NCI-H345 (cell line): ENCODE results near the gene AUTS2.
"Not testable (repeated sequence)": the region's sequence is repeated elsewhere in the genome, so short reads cannot be mapped to it uniquely, and the experiment has no call there.

ENCODE experiments used
- DNase-seq: peaks from one replicate; lab custom pipeline; 2025; lab: John Stamatoyannopoulos, UW

Gene AUTS2

DNA sequence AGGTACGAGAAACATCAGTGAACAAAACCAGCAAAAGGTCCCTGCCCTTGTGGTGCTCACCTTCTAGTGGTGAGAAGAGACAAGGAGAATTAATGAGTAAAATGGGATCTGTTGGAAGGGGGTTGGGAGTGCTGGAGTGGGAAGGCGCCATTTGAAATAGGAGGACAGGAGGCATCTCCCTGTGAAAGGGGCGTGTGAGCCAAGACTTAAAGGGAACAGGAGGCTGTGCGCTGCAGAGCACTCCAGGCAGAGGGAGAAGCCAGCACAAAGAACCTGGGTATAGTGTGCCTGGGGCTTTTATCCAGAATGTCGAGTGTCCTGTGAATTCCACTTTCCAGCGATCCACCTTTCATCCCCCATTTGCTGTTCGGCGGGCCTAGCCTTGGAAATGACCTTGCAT lies 1035.8 kb downstream of the AUTS2 start:
- no peak for DNase-seq

DNA sequence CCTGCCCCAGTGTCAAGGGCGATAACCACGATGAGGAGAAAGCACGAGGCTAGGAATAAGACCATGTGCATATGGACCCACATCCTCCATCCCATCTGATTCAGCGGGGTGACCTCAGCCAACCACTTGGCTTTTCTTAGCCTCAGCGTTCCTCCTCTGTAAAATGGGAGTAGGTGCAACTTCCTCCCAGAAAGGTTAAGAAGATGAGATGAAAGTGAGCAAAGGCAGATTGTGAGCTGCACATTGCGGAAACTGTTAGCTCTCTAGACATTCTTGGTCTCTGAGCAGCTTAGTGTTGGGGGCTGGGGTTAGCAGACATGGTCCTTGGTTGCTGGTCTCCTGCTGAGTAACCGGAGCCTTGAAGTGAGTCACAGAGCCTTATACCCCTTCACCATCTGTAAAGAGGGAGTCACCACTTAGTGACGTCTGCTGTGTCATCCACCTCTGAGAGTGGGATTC lies 1036.4 kb downstream of the AUTS2 start:
- DNase-seq, result no peak

DNA sequence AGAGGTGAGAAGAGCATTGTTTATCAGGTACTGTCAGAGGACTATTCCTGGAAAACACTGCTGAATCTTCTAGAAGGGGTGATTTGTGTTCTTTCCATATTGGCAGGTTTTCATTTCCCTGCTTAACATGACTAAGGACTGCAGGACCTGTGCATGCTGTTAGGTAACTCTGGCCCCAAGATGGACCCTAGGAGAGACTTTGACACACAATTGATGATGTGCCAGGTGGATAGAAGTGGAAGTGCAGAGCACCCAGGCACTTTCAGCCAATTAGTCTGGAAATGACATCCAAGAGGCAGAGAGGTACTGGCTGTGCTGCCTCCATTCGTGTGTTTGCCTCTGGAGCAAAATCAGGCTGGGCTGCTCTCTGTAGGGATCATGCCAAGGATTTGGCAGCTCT lies 1037.4 kb downstream of the AUTS2 start:
- DNase-seq, result no peak

DNA sequence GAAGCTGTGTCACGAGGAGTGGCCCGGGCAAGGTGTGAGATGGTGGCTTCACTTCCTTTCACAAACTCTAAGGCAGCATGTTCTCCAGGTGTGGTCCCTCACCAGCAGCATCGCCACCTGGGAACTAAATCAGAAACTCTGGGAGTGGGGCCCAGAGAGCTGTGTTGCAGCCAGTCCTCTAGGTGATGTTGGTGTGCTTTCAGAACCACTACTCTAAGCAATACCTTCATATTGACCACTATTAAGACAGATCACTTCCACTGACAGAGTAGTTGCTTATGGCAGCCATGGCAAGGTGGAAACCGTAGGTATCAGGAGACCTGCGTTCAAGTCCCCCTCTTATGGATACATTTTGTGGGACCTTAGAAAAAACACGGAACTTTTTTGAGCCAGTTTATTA lies 1037.9 kb downstream of the AUTS2 start:
- DNase-seq, result no peak

DNA sequence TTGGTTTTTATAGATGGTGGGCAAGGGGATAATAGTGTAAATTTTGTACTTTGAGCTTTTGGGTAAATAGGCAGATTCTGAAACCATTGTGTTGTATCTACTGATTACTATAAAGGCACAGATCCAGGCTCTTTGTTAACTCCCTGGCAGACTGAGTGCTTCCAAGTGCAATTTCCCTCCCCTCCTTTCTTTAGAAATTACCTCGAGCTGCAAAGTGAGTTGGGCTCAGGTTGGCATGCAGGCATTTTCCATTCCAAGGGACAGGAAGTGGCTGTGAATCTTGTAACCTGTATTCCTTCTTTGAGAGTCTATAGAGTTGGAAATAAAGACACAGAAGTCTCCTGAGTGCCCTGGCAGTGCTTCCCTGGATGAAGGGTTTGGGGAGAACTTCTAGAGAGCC lies 1039.5 kb downstream of the AUTS2 start:
- DNase-seq, result no peak

DNA sequence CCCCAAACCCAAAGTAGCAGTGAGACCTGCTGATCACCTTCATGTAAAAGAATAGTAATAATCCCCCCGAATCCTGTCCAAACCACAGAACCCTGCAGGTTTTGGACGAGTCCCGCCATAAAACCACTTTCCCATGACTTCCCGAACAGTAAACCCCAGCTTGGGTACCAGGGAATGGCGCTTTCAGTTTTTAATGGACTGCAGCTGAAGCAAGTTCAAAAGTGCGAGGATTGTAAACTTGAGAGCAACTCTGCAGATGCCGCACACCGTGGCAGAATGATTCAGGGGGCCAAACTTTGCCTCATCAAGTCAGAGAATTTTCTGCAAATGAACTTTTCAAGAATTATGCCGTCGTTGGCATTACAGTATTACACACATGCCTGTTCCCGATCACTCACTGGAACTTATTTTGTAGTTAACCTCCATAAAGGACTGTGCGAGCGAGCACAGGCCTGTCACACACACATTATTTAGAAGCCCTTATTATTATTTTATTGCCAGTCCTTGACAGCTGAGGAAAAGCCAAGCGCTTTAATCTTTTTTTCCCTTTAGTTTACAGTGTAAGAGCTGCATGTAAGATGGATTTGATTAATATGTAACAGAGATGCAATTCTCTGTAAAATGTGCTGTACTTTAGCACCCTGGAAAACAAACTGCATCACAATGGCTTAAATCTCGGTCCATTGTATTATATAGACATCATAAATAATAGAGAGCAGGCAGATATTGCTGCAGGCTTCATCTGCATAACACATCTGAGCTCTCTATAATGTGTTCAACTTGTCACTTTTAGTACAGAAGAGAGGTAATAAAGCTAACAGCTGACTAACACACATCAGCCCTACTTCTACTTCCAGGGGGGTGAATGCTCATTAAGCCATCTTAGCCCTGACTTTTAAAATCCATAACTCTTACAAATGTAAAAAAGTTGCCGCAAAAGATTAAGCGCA lies 1040.2 kb downstream of the AUTS2 start:
- no peak for DNase-seq

DNA sequence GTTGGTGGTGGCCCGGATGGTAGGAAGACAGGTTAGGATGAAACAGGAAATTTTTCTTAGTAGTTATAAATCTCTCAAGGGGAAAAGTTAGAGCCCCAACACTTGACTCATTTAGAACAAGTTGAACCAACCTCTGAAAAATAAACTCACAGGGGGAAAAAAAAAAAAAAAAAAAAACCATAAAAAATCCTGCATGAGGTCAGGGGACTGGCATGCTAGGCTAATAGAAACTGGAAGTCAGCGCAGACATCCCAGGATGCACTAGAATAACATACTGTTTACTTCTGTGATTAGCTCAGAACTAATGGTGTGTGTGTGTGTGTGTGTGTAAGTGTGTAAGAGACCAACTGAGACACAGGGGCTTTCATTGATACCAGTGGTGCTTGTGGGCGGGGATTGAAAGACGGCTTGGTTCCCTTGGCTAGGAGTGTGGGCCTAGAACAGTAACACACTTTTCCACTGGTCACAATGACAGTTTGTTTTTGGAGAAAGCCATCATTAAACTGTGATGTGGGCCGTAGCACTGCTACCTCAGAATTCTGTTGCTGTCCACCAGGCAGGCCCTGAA lies 1042.1 kb downstream of the AUTS2 start:
- DNase-seq, result no peak

DNA sequence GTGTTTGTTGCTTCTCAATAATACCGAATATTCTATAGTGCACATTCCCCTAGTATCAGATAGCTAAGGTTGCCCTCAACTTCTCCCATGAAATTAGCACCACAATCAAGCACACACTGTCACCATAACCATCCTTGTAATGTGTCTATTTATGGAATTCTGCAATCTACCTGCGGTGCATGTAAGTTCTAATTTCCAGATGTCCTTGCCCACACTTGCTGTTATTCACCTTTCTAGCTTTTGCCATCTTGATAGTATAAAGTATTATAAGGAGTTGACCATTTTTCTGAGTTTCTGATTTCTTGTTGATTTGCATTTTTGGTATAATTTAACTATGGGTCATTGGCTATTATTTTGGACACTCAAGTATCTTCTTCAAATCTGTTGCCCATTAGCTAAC lies 1043.6 kb downstream of the AUTS2 start:
- DNase-seq, result no peak

DNA sequence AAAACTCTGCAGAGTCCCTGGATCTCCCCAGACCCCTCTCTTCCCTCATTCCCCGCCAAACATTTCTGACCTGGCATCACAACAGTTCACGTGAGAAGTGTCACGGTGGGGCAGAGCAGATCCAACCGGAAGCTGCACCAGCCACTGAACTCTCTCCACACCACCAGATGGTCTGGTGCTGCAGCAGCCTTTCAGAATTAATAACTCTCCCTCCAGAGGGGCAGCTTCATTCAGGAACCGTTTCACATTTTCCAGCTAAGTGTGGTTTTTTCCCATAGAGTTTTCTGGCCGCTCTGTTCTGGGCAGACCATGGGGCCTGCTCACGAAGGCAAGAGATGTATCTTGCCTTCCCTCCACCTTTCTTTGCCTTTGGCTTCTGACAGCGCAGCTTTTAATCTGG lies 1047.0 kb downstream of the AUTS2 start:
- DNase-seq, result no peak

DNA sequence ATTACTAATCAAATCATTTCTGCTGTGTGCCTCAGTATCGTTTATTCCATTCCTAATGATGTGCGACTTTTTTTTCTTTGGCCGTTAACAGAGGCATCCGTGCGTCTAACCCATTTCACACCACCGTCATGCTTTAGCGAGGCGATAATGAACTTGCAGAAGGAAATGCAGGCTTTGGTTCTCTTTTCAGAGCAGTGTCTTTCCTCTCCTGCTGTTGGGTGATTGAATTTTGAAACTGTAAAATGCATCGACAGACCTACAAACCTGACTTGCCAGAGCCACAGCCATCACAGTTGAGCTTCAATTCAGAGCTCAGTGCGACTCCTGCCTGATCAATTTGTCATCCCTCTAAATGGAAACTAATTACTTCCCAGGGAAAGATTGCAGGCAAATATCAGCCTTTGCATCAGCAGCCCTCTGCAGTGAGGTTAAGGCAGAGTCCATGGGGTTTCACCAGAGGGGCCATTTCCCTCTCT lies 1047.6 kb downstream of the AUTS2 start:
- no peak for DNase-seq

DNA sequence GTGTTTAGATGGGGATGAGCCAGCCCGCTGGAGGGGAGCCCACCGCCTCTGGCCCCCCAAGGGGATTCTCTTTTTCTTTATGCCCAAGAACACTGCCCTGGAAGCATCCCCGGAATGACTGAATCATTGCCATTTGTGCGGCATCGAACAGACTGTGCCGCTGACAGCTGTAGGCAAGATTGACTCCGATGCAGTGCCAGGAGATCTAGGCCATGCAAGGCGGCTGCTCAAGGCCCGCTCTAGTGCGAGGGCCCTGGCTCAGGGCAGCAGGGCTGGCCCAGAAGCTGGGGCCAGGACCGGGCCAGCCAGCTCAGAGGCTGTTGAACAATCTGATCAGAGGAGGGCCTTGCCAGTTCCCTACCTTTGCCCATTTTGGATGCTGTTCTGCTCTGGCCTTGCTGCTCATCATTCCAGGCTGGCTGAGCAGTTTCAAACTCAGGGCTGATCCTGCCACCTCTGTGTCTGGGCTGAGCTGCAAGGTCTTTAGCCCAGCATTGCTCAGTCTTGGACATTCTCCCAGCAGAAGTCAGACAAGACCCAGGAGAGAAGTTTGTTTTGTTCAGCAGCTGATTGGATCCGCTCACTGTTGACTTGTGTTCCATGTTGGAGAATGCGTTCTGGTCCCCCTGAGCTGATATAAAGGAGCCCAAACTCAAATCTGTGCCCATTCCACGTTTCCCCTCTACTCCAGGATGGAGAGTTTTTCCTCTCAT lies 1048.4 kb downstream of the AUTS2 start:
- no peak for DNase-seq

DNA sequence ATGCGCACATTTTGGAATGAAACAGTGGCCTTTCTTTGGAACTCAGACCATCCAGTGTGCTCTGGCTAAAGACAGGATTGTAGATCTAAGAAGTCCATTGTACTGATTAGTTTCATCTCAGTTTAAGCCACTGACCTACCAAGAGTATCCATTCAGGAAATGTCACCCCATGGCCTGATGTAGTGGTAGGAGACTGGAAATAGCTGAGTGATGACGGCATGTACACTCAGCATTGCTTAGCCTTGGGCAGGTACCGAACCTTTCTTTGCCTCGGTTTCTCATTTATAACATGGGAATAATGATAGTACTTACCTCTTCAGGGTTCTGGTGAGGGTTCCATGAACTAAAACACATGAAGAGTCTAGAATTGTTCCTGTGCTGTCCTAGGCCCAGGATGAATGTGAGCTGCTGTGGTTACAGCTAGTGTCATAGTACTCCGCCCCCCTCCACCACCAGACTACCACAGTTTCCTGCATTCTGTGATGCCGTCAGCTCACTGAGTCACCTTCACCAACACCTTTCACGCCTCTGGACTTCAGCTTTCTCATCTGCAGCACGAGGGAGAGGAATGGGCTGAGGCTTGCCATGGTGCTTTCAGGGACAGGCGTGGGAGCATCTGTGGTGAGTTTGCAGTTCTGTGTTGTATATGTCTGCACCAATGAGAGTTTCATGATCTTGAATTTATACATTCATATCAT lies 1049.7 kb downstream of the AUTS2 start:
- no peak for DNase-seq

DNA sequence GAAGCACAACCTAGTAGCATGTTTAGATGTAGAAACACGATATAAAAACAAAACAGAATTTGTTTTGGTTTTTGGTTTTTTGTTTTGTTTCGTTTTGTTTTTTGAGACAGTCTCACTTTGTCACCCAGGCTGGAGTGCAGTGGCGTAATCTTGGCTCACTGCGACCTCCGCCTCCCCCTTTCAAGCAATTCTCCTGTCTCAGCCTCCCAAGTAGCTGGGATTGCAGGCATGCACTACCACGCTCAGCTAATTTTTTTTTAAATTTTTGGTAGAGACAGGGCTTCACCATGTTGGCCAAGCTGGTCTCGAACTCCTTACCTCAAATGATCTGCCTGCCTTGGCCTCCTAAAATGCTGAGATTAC lies 1050.2 kb downstream of the AUTS2 start:
- DNase-seq, result not testable (repeated sequence)

DNA sequence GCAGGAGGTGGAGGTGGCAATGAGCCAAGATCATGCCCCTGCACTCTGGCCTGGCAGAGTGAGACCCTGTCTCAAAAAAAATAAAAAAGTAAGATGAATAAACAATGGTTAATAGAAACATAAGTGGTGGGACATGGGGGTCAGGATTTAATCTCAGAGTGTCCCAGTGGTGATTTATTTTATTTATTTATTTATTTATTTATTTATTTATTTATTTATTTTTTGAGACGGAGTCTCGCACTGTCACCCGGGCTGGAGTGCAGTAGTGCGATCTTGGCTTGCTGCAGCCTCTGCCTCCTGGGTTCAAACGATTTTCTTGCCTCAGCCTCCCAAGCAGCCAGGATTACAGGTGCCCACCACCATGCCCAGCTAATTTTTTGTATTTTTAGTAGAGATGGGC lies 1051.0 kb downstream of the AUTS2 start:
- no peak for DNase-seq

DNA sequence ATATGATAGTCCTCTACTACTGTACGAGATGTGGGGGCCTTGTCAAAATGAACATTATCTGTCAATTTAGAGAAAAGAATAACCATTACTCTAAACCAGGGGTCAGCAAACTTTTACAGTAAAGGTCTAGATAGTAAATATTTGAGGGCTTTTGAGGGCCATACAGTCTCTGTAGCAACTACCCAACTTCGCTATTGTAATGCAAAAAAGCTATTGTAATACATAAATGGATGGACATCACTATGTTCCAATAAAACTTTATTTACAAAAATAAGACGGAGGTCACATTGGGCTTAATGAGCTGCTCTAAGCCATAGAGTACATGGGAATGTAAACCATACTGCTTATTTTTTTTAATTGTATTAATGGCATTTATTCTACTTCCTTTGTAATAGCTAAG lies 1055.9 kb downstream of the AUTS2 start:
- DNase-seq, result no peak

DNA sequence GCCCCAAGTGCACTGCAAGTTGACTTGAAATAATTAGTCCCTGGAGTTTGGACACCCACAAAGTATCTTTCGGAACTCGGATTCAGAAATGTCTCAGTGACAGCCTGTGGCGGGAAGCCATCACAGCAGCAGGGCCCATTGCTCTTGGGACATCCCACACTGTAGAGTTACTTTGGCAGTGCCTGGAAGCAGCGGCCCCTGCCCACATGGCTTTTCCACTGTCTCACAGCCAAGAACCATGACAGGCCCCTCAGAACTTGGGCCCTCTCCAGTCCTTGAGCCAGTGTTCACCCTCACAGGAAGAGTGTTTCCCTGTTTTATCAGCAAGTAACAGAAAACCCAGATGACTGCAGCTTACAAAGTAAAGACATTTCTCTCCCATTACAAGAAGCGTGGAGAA lies 1056.7 kb downstream of the AUTS2 start:
- no peak for DNase-seq

DNA sequence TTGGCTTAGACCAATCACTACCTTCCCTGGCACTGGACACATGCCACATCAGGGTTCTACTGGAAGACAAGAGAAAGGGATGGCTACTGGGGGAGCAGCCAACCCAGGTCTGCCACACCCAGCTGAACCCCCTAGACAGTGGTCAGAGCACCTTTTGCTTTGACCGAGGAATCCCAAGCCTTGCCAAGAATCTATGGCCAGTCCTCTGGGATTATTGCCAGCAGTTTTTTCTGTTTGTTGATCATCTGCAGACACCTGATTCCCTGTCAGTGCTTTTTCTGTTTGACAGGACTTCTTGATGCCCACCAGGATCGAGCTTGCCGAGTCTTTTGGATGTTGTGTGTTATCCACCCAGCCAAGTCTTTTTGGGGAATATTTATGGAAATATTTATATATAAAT lies 1057.4 kb downstream of the AUTS2 start:
- no peak for DNase-seq

DNA sequence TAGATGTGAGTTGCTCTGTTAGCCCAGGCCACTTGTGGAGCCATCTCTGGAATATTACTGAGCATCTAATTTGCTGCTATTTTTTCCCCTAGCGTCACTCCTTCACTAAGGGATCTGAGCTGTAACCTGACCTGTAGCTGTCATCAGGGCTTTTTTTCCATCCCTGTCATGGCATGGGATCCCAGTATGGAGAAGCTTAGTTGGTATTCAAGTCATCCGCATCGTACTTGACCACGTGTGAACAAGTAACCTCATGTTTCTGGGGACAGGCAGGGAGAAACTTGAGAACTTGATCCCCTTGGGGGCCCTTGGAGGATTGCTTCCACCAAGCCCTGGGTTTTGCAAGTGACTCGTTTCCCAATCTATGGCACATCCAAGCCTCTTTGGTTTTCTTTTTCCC lies 1059.3 kb downstream of the AUTS2 start:
- no peak for DNase-seq

DNA sequence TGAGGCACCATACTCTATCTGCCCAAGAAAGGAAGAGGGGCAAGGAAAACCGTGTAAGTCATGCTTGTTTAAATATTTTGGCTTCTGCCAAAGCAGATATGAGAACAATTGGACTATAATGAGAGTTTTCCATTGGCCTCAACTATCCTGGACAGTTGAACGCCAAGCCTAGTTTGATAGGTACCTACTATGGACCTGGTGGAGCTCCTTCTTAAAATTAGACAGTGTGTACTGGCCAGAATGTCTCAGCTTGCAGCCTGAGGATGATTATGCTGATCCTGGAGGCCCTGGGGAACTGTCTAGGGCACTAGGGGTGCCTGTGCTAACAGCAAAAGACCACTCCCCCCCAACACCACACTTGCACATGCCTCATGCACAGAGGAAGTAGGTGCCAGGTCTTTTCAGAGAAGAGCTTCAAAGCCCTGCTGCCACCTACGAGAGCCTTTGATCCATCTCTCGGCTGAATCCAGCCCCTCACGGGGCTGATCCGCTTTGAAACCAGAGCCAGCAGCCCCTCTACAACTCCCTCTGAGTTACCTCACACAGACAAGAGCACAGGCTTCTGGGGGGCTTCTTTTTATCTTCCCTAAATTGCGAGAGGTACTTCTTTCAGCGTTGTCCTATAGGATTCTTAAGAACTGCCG lies 1059.8 kb downstream of the AUTS2 start:
- no peak for DNase-seq

DNA sequence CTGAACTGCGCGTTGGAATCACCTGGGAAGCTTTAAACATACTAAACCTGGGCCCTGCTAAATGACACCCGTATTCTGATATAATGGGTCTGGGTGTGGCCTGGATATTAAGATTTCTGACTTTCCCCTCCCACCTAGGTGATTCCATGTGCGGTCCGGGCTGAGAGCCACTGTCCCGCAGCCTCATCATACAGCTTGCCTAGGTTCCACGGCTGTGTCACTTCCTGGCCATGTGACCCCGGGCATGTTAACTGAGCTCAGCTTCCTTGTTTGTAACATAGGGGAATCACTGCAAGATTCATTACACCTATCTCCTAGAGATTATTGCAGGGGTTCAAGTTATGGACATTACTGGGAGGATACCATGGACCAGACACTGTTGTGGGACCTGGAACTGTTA lies 1061.0 kb downstream of the AUTS2 start:
- DNase-seq, result no peak

DNA sequence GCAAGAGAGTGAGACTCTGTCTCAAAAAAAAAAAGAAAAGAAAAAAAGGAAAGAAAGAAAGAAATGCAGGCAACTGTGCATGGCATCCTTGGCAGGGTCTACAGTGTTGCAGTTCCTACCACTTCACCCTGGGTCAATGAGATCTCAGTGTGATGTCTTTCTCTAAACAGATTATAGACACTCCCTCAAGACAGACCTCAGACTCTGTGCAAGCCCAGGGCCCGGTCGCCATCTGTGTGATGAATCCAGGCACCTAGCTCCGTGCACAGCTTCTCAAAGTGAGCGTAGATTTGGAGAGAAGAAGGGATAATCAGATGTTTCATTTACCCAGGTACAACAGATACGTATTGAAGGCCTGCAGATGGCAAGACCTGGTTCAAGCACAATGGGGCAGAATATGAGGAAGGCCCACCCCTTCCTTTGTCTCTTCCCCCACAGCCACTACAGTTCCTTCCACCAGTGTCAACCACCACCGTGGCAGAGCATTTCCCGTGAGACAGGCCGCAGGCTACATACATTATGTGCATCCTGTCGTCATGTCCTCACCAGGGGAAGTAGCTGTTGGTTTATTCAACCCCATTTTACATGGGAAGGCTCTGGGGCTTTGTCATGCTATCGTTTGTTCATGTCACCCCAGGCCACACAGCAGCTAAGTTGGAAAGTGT lies 1062.0 kb downstream of the AUTS2 start:
- DNase-seq, result no peak
